Colonic mucosa (tissue), 4 donors: ENCODE results near the gene PAFAH1B1. TPM values are rescaled to one million over a fixed set of nuclear protein-coding genes. Genes with fewer than 3 reads are reported as not detected.

Experiments used
- DNase-seq: peaks from one replicate; pipeline ENCODE4 v3.0.0-alpha.2; 2020
- H3K27ac ChIP-seq: fragments of 200-600 bp; one replicate; pipeline ENCODE4 v1.8.0; 2021
- H3K27me3 ChIP-seq: fragments of 200-600 bp; one replicate; pipeline ENCODE4 v1.8.0; 2021
- H3K36me3 ChIP-seq: fragments of 200-600 bp; one replicate; pipeline ENCODE4 v1.8.0; 2021
- H3K4me1 ChIP-seq: fragments of 200-600 bp; one replicate; pipeline ENCODE4 v1.8.0; 2021; ENCODE audit warnings: mild to moderate bottlenecking
- H3K4me3 ChIP-seq: fragments of 200-600 bp; one replicate; pipeline ENCODE4 v1.8.0; 2021
- H3K9ac ChIP-seq, 2 donors: one replicate each; pipeline ENCODE4 v1.7.0; 2013; ENCODE audit warnings: control low read depth in 2 of 2, low read depth in 2 of 2, low read length in 2 of 2
- H3K9me3 ChIP-seq: fragments of 200-600 bp; one replicate; pipeline ENCODE4 v1.8.0; 2021
- CTCF ChIP-seq: fragments of 200-600 bp; IDR thresholded peaks from one replicate; pipeline ENCODE4 v1.8.0; 2022; ENCODE audit warnings: antibody characterized with exemption, mild to moderate bottlenecking
- intact Hi-C: fragments of 100-400 bp; cut with DNase I; formaldehyde crosslinking; loops from one replicate; pipeline ENCODE4 v1.14.1; 2022
- total RNA-seq, 2 donors: library from RNA; stranded (reverse); fragmentation: NEBNext Ultra II Directional in 1 of 2; extraction: Animal tissue kit (Norgen Biotek cat#: 25700) in 1 of 2; gene quantifications; one replicate each; pipeline ENCODE4 v1.2.1, GENCODE V29; 2021
- donor health status: healthy.
- donor health status: DM: no; HTN: no; CAD: no.
- donor health status: DM: no; HTN: no; CAD: no.

The PAFAH1B1 gene
- total RNA-seq, 2 donors from 2014 or later = 102 to 155 TPM

GRCh38 chr17:2684549-2684948 lies 91.1 kb downstream of the PAFAH1B1 start:
- Histone ChIP-seq H3K27me3 (no peaks in the 10 kb centered on the region), H3K9me3 (no peaks in the 10 kb centered on the region), H3K9ac (no peak overlapping the region), H3K4me3 (no peak overlapping the region), H3K4me1 (no peaks in the 10 kb centered on the region), H3K36me3 (no peaks in the 10 kb centered on the region), H3K27ac (no peak overlapping the region)
- intact Hi-C loops = loop anchor here (10.0 kb wide), 1 partner anchor 160 kb away; no protein-coding TSS in a partner anchor
- DNase-seq = peak; percentile 10
- no peak for TF ChIP-seq CTCF

- intact Hi-C loops = loop anchor here (10.0 kb wide), 1 partner anchor 161 kb away; no protein-coding TSS in a partner anchor
- H3K4me3 ChIP-seq = no peak overlapping the region
- no peak for TF ChIP-seq CTCF
- H3K9me3 ChIP-seq = no peaks in the 10 kb centered on the region
- H3K27me3 ChIP-seq = no peaks in the 10 kb centered on the region
- no peaks in the 10 kb centered on the region for H3K4me1 ChIP-seq
- H3K9ac ChIP-seq = no peak overlapping the region
- peak; percentile 15 for DNase-seq
- H3K27ac ChIP-seq = no peak overlapping the region
- H3K36me3 ChIP-seq = peaks cover 6% of the 10 kb centered on the region
Observed at GRCh38 chr17:2685696-2686095, 92.2 kb downstream of the PAFAH1B1 start.

- H3K4me3 ChIP-seq = no peak overlapping the region
- intact Hi-C loops = loop anchor here (10.0 kb wide), 1 partner anchor 162 kb away; no protein-coding TSS in a partner anchor
- H3K9ac ChIP-seq = no peak overlapping the region
- H3K4me1 ChIP-seq = no peaks in the 10 kb centered on the region
- no peak overlapping the region for H3K27ac ChIP-seq
- TF ChIP-seq CTCF = no peak
- peaks cover 6% of the 10 kb centered on the region for H3K36me3 ChIP-seq
- H3K27me3 ChIP-seq = no peaks in the 10 kb centered on the region
- H3K9me3 ChIP-seq = no peaks in the 10 kb centered on the region
- no peak for DNase-seq
Observed at GRCh38 chr17:2687074-2687418, 93.6 kb downstream of the PAFAH1B1 start.

- intact Hi-C loops = loop anchor here (10.0 kb wide), 1 partner anchor 164 kb away; no protein-coding TSS in a partner anchor
- peak; percentile 21 for DNase-seq
- Histone ChIP-seq H3K36me3 (peaks cover 12% of the 10 kb centered on the region), H3K4me3 (no peak overlapping the region), H3K4me1 (no peaks in the 10 kb centered on the region), H3K27ac (no peak overlapping the region), H3K9me3 (no peaks in the 10 kb centered on the region), H3K27me3 (no peaks in the 10 kb centered on the region), H3K9ac (no peak overlapping the region)
- TF ChIP-seq CTCF = no peak
Observed at GRCh38 chr17:2688351-2689342, 95.2 kb downstream of the PAFAH1B1 start.

GRCh38 chr17:2689411-2690164 lies 96.1 kb downstream of the PAFAH1B1 start:
- Histone ChIP-seq H3K9me3 (no peaks in the 10 kb centered on the region), H3K9ac (no peak overlapping the region), H3K27ac (no peak overlapping the region), H3K27me3 (no peaks in the 10 kb centered on the region), H3K4me1 (no peaks in the 10 kb centered on the region), H3K4me3 (no peak overlapping the region), H3K36me3 (peaks cover 12% of the 10 kb centered on the region)
- TF ChIP-seq CTCF = no peak
- intact Hi-C loops = loop anchor here (10.0 kb wide), 1 partner anchor 165 kb away; no protein-coding TSS in a partner anchor
- no peak for DNase-seq
